OCI-LY1 (cell line): ENCODE results near the gene FSD1L.

Experiments
- CTCF ChIP-seq: fragments of 200-600 bp; sonication (generic), shearing (Covaris generic); IDR thresholded peaks from 2 replicates; pipeline ENCODE4 v1.5.1; 2017; ENCODE audit warnings: mild to moderate bottlenecking, antibody characterized with exemption, low read length, moderate library complexity, mixed read lengths
- EZH2 ChIP-seq: fragments of 200-600 bp; sonication (generic), shearing (Covaris generic); IDR thresholded peaks from 2 replicates; pipeline ENCODE4 v1.8.0; 2017; ENCODE audit warnings: borderline replicate concordance, mixed run types, mild to moderate bottlenecking, antibody characterized with exemption, low read length, moderate library complexity, mixed read lengths

- no peak for TF ChIP-seq CTCF
- no peak for TF ChIP-seq EZH2
Measured at GRCh38 chr9:105458404-105458803, 10.6 kb downstream of the FSD1L start.
